HCT116 (cell line): Measurements from ENCODE around the gene LRRC15. TPM values are rescaled to one million over a fixed set of nuclear protein-coding genes. Genes with fewer than 3 reads are reported as not detected.

ENCODE experiments used
- ATAC-seq: fragments of 200-7000 bp; cut with Tn5 transposase; 2 replicates; pipeline ENCODE4 v1.9.1; 2020; ENCODE audit warnings: mild to moderate bottlenecking, moderate library complexity
- BruUV-seq: library from RNA; stranded (reverse); fragments of 400-500 nt; replicated peaks from 2 replicates; lab custom pipeline; 2021; lab: Mats Ljungman, UMichigan
- CTCF ChIA-PET: fragments of 300-600 bp; sonication (Branson Sonifier 250); formaldehyde crosslinking; loops from one replicate; lab custom pipeline; 2021; ENCODE audit warnings: antibody characterized with exemption; lab: Charles Lee
- POLR2A ChIA-PET: fragments of 300-600, 350-600 bp; sonication (Branson Sonifier 250); formaldehyde crosslinking; loops from one replicate; lab custom pipeline; 2021; ENCODE audit warnings: antibody characterized with exemption; lab: Charles Lee
- RAD21 ChIA-PET, 2 experiments: fragments of 300-600 bp; sonication (Branson Sonifier 250); formaldehyde crosslinking; loops; one replicate each; lab custom pipeline; 2023; ENCODE audit warnings: low total read pairs in 2 of 2; ENCODE audit not compliant: uncharacterized antibody in 2 of 2, unreplicated experiment in 2 of 2, low non-redundant PET in 1 of 2; lab: Charles Lee
- DNase-seq: peaks from one replicate; pipeline ENCODE4 v3.0.0-alpha.2; 2010; ENCODE audit warnings: low read depth, low spot score
- H2AFZ ChIP-seq: fragments of 200-600 bp; shearing (Covaris generic), sonication (generic); 2 replicates; pipeline ENCODE4 v1.6.1; 2017; ENCODE audit warnings: low read depth, mixed run types, mixed read lengths, antibody characterized with exemption, low read length; ENCODE audit not compliant: poor library complexity, severe bottlenecking
- H3K27ac ChIP-seq: 2 replicates; pipeline ENCODE4 v1.5.1; 2012; ENCODE audit warnings: low read depth, low read length
- H3K27me3 ChIP-seq: fragments of 200-600 bp; sonication (generic); 2 replicates; pipeline ENCODE4 v1.6.1; 2016; ENCODE audit warnings: mixed run types, low read length, mixed read lengths; ENCODE audit not compliant: insufficient read depth
- H3K36me3 ChIP-seq, 2 experiments: fragments of 200-500 bp in 1 of 2; fragments of 200-600 bp in 1 of 2; sonication (Bioruptor generic) in 1 of 2; sonication (generic) in 1 of 2; 2 replicates each; pipeline versions ENCODE4 v1.5.1 to v1.6.1; 2014 to 2016; ENCODE audit warnings: low read length in 2 of 2, inconsistent platforms in 1 of 2, mixed read lengths in 1 of 2, mixed run types in 1 of 2; ENCODE audit not compliant: insufficient read depth in 2 of 2, control insufficient read depth in 1 of 2
- H3K4me1 ChIP-seq, 2 experiments: fragments of 200-600 bp in 1 of 2; sonication (generic) in 1 of 2; 2 replicates each; pipeline versions ENCODE4 v1.5.1 to v1.6.1; 2012 to 2017; ENCODE audit warnings: low read length in 2 of 2, inconsistent platforms in 1 of 2, mild to moderate bottlenecking in 1 of 2, mixed read lengths in 1 of 2, mixed run types in 1 of 2, moderate library complexity in 1 of 2; ENCODE audit not compliant: insufficient read depth in 2 of 2, control insufficient read depth in 1 of 2
- H3K4me2 ChIP-seq: fragments of 200-600 bp; sonication (generic); 2 replicates; pipeline ENCODE4 v1.6.1; 2017; ENCODE audit warnings: mixed run types, low read length, mixed read lengths
- H3K4me3 ChIP-seq, 2 experiments: fragments of 200-600 bp in 1 of 2; sonication (generic) in 1 of 2; replicated peaks in 1 of 2; 2 replicates each; pipeline ENCODE4 v1.5.1; 2011 to 2016; ENCODE audit warnings: low read length in 2 of 2, control low read depth in 1 of 2, low read depth in 1 of 2, mild to moderate bottlenecking in 1 of 2, mixed read lengths in 1 of 2, mixed run types in 1 of 2
- H3K79me2 ChIP-seq: fragments of 200-600 bp; sonication (generic); 2 replicates; pipeline ENCODE4 v1.6.1; 2017; ENCODE audit warnings: mild to moderate bottlenecking, mixed run types, low read length, moderate library complexity, mixed read lengths; ENCODE audit not compliant: insufficient read depth
- H3K9ac ChIP-seq: fragments of 200-600 bp; sonication (generic); 2 replicates; pipeline ENCODE4 v1.6.1; 2016; ENCODE audit warnings: low read length, mixed read lengths
- H3K9me2 ChIP-seq: fragments of 200-600 bp; sonication (generic), shearing (Covaris generic); 2 replicates; pipeline ENCODE4 v1.6.1; 2017; ENCODE audit warnings: mixed run types, mild to moderate bottlenecking, moderate library complexity; ENCODE audit not compliant: insufficient read depth
- H3K9me3 ChIP-seq, 2 experiments: fragments of 200-500 bp in 1 of 2; fragments of 200-600 bp in 1 of 2; sonication (Bioruptor generic) in 1 of 2; sonication (generic) in 1 of 2; 2 replicates each; pipeline ENCODE4 v1.6.1; 2014 to 2017; ENCODE audit warnings: low read length in 2 of 2, mixed read lengths in 2 of 2, inconsistent platforms in 1 of 2, low read depth in 1 of 2, mild to moderate bottlenecking in 1 of 2, mixed run types in 1 of 2, moderate library complexity in 1 of 2; ENCODE audit not compliant: control insufficient read depth in 1 of 2, insufficient read depth in 1 of 2
- H4K20me1 ChIP-seq: fragments of 200-600 bp; sonication (generic), shearing (Covaris generic); 2 replicates; pipeline ENCODE4 v1.6.1; 2017; ENCODE audit warnings: mixed run types, mild to moderate bottlenecking, moderate library complexity; ENCODE audit not compliant: insufficient read depth
- ELF1 ChIP-seq: IDR thresholded peaks from 2 replicates; pipeline ENCODE4 v1.6.1; 2012; ENCODE audit warnings: low read depth, borderline replicate concordance
- EZH2 ChIP-seq: fragments of 200-600 bp; sonication (generic); IDR thresholded peaks from 2 replicates; pipeline ENCODE4 v1.6.1; 2017; ENCODE audit warnings: antibody characterized with exemption, mixed run types
- EZH2phosphoT487 ChIP-seq: fragments of 200-600 bp; IDR thresholded peaks from 2 replicates; pipeline ENCODE4 v1.6.1; 2018; ENCODE audit warnings: antibody characterized with exemption, borderline replicate concordance
- RAD21 ChIP-seq: IDR thresholded peaks from 2 replicates; pipeline ENCODE4 v1.6.1; 2012; ENCODE audit warnings: low read depth, mild to moderate bottlenecking
- SIN3A ChIP-seq: IDR thresholded peaks from 2 replicates; pipeline ENCODE4 v1.6.1; 2012; ENCODE audit warnings: low read depth
- YY1 ChIP-seq: IDR thresholded peaks from 2 replicates; pipeline ENCODE4 v1.6.1; 2011; ENCODE audit warnings: low read length, low read depth, moderate library complexity, mild to moderate bottlenecking; ENCODE audit not compliant: insufficient replicate concordance; ENCODE audit errors: extremely low read depth
- intact Hi-C: fragments of 100-400 bp; cut with micrococcal nuclease; formaldehyde crosslinking; loops from 2 replicates; pipeline ENCODE4 v1.10.0; 2022
- total RNA-seq: library from RNA; stranded (reverse); gene quantifications from one replicate; pipeline ENCODE4 v1.2.1, GENCODE V29; 2021; ENCODE audit not compliant: unreplicated experiment
- TF ChIP-seq, protein P1 (sequence below): IDR thresholded peaks from 2 replicates; pipeline ENCODE4 v1.6.1; 2012; ENCODE audit warnings: low read depth
- TF ChIP-seq, protein P2 (sequence below): IDR thresholded peaks from 2 replicates; pipeline ENCODE4 v1.6.1; 2012
- TF ChIP-seq, protein P3 (sequence below), 3 experiments: fragments of 200-600 bp in 1 of 3; sonication (generic) in 1 of 3; IDR thresholded peaks in 2 of 3; conservative IDR thresholded peaks in 1 of 3; 2 replicates each; pipeline ENCODE4 v1.5.1; 2012 to 2017; ENCODE audit warnings: low read depth in 2 of 3, low read length in 2 of 3, antibody characterized with exemption in 1 of 3, borderline replicate concordance in 1 of 3, control low read depth in 1 of 3, mild to moderate bottlenecking in 1 of 3, mixed read lengths in 1 of 3, mixed run types in 1 of 3, moderate library complexity in 1 of 3; ENCODE audit not compliant: insufficient read depth in 1 of 3
- TF ChIP-seq, protein P4 (sequence below): IDR thresholded peaks from 2 replicates; pipeline ENCODE4 v1.6.1; 2011; ENCODE audit warnings: mild to moderate bottlenecking, low read length, moderate library complexity; ENCODE audit not compliant: insufficient replicate concordance; ENCODE audit errors: extremely low read depth

Gene LRRC15
- total RNA-seq, 1 experiment from 2014 or later = not detected

DNA sequence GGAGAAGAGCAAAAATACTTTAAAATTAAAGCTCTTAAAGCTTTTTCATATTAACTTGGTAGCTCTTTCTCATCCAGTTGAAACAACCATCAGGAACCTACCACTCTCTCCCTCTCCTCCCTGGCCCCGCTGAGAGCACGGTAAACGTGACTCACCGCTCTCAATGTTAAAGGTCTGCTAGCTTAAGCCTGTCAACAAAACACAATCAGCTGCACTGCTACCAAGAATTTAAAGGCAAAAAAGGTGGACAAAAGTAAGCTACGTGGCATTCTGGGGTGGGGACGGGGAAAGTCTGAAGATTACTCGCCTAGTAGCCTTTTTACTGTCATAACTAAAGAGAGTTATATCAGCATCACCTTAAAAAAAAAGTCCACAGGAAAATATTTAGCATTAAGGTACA, 37.9 kb upstream of the LRRC15 start:
- Histone ChIP-seq H3K4me1 (no peaks in the 10 kb centered on the region; a peak in 1 of 4 replicates), H3K4me2 (no peak overlapping the region), H4K20me1 (no peaks in the 10 kb centered on the region), H2AFZ (no peak overlapping the region), H3K27ac (no peak overlapping the region), H3K79me2 (no peaks in the 10 kb centered on the region), H3K9ac (no peak overlapping the region), H3K9me3 (no peaks in the 10 kb centered on the region), H3K4me3 (no peak overlapping the region), H3K27me3 (no peaks in the 10 kb centered on the region), H3K36me3 (peaks cover 0 to 12% of the 10 kb centered on the region in 2 experiments; a peak in 3 of 4 replicates), H3K9me2 (no peaks in the 10 kb centered on the region)
- DNase-seq (no peak), ATAC-seq (no peak)
- TF ChIP-seq, protein P1, sequence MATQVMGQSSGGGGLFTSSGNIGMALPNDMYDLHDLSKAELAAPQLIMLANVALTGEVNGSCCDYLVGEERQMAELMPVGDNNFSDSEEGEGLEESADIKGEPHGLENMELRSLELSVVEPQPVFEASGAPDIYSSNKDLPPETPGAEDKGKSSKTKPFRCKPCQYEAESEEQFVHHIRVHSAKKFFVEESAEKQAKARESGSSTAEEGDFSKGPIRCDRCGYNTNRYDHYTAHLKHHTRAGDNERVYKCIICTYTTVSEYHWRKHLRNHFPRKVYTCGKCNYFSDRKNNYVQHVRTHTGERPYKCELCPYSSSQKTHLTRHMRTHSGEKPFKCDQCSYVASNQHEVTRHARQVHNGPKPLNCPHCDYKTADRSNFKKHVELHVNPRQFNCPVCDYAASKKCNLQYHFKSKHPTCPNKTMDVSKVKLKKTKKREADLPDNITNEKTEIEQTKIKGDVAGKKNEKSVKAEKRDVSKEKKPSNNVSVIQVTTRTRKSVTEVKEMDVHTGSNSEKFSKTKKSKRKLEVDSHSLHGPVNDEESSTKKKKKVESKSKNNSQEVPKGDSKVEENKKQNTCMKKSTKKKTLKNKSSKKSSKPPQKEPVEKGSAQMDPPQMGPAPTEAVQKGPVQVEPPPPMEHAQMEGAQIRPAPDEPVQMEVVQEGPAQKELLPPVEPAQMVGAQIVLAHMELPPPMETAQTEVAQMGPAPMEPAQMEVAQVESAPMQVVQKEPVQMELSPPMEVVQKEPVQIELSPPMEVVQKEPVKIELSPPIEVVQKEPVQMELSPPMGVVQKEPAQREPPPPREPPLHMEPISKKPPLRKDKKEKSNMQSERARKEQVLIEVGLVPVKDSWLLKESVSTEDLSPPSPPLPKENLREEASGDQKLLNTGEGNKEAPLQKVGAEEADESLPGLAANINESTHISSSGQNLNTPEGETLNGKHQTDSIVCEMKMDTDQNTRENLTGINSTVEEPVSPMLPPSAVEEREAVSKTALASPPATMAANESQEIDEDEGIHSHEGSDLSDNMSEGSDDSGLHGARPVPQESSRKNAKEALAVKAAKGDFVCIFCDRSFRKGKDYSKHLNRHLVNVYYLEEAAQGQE = no peak
- TF ChIP-seq EZH2phosphoT487 = no peak
- TF ChIP-seq, protein P2, sequence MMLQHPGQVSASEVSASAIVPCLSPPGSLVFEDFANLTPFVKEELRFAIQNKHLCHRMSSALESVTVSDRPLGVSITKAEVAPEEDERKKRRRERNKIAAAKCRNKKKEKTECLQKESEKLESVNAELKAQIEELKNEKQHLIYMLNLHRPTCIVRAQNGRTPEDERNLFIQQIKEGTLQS = no peak
- TF ChIP-seq RAD21 = no peak
- TF ChIP-seq, protein P3, sequence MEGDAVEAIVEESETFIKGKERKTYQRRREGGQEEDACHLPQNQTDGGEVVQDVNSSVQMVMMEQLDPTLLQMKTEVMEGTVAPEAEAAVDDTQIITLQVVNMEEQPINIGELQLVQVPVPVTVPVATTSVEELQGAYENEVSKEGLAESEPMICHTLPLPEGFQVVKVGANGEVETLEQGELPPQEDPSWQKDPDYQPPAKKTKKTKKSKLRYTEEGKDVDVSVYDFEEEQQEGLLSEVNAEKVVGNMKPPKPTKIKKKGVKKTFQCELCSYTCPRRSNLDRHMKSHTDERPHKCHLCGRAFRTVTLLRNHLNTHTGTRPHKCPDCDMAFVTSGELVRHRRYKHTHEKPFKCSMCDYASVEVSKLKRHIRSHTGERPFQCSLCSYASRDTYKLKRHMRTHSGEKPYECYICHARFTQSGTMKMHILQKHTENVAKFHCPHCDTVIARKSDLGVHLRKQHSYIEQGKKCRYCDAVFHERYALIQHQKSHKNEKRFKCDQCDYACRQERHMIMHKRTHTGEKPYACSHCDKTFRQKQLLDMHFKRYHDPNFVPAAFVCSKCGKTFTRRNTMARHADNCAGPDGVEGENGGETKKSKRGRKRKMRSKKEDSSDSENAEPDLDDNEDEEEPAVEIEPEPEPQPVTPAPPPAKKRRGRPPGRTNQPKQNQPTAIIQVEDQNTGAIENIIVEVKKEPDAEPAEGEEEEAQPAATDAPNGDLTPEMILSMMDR (IDR thresholded peaks at IDR 0.05 in 2 of 3, conservative IDR thresholded peaks at IDR 0.05 in 1 of 3; ENCODE audit: borderline replicate concordance in 1 of 3, insufficient read depth in 1 of 3, low read depth in 2 of 3, low read length in 2 of 3) = no peak
- TF ChIP-seq ELF1 = no peak
- TF ChIP-seq YY1 = no peak
- TF ChIP-seq, protein P4, sequence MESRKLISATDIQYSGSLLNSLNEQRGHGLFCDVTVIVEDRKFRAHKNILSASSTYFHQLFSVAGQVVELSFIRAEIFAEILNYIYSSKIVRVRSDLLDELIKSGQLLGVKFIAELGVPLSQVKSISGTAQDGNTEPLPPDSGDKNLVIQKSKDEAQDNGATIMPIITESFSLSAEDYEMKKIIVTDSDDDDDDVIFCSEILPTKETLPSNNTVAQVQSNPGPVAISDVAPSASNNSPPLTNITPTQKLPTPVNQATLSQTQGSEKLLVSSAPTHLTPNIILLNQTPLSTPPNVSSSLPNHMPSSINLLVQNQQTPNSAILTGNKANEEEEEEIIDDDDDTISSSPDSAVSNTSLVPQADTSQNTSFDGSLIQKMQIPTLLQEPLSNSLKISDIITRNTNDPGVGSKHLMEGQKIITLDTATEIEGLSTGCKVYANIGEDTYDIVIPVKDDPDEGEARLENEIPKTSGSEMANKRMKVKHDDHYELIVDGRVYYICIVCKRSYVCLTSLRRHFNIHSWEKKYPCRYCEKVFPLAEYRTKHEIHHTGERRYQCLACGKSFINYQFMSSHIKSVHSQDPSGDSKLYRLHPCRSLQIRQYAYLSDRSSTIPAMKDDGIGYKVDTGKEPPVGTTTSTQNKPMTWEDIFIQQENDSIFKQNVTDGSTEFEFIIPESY = no peak
- no peak for TF ChIP-seq SIN3A
- TF ChIP-seq EZH2 = no peak
- RAD21 ChIA-PET = no interaction called here
- POLR2A ChIA-PET = no interaction called here
- intact Hi-C loops = loop anchor here (10.0 kb wide), 1 partner anchor 743 kb away; no protein-coding TSS in a partner anchor
- CTCF ChIA-PET = interaction anchor here (1.1 to 2.7 kb wide), 2 partner anchors 9 to 64 kb away, joined by 3 to 9 read pairs; no protein-coding TSS in a partner anchor
- no TSS peak for BruUV-seq
